GM23338 (cell line): ENCODE measurements around the gene TNNT1. TPM values are rescaled to one million over a fixed set of nuclear protein-coding genes. Genes with fewer than 3 reads are reported as not detected.

Experiments
- ATAC-seq: fragments of 200-7000 bp; cut with Tn5 transposase; 3 replicates; pipeline ENCODE4 v1.9.1; 2020
- DNase-seq: peaks from one replicate; pipeline ENCODE4 v3.0.0-alpha.2; 2015; ENCODE audit warnings: low spot score
- H2AFZ ChIP-seq: fragments of 200-600 bp; sonication (generic); 2 replicates; pipeline ENCODE4 v1.8.0; 2016; ENCODE audit warnings: antibody characterized with exemption, mild to moderate bottlenecking, moderate library complexity
- H3F3A ChIP-seq: fragments of 200-600 bp; sonication (generic); replicated peaks from 2 replicates; pipeline ENCODE4 v1.8.0; 2017; ENCODE audit warnings: antibody characterized with exemption, mixed run types, low read depth
- H3K27ac ChIP-seq: fragments of 200-600 bp; sonication (generic); 2 replicates; pipeline ENCODE4 v1.6.1; 2016; ENCODE audit warnings: low read depth
- H3K27me3 ChIP-seq: fragments of 200-600 bp; sonication (generic); 2 replicates; pipeline ENCODE4 v1.8.0; 2016; ENCODE audit warnings: mild to moderate bottlenecking, mixed run types, moderate library complexity; ENCODE audit not compliant: insufficient read depth
- H3K36me3 ChIP-seq: fragments of 200-600 bp; sonication (generic); 2 replicates; pipeline ENCODE4 v1.8.0; 2016; ENCODE audit warnings: mild to moderate bottlenecking; ENCODE audit not compliant: insufficient read depth
- H3K4me1 ChIP-seq: fragments of 200-600 bp; sonication (generic); 2 replicates; pipeline ENCODE4 v1.8.0; 2016; ENCODE audit warnings: mild to moderate bottlenecking, moderate library complexity; ENCODE audit not compliant: insufficient read depth
- H3K4me2 ChIP-seq: fragments of 200-600 bp; sonication (generic); 2 replicates; pipeline ENCODE4 v1.7.1; 2017; ENCODE audit warnings: mixed run types
- H3K4me3 ChIP-seq: fragments of 200-600 bp; sonication (generic); 2 replicates; pipeline ENCODE4 v1.6.1; 2016; ENCODE audit warnings: mixed run types
- H3K79me2 ChIP-seq: fragments of 200-600 bp; sonication (generic); replicated peaks from 2 replicates; pipeline ENCODE4 v1.8.0; 2017; ENCODE audit warnings: mild to moderate bottlenecking; ENCODE audit not compliant: insufficient read depth
- H3K9me2 ChIP-seq: fragments of 200-600 bp; sonication (generic); 2 replicates; pipeline ENCODE4 v1.8.0; 2017; ENCODE audit not compliant: insufficient read depth
- H4K20me1 ChIP-seq: fragments of 200-600 bp; sonication (generic); replicated peaks from 2 replicates; pipeline ENCODE4 v1.8.0; 2017; ENCODE audit warnings: mild to moderate bottlenecking; ENCODE audit not compliant: insufficient read depth
- H3K27ac Mint-ChIP-seq: 2 replicates; pipeline ENCODE4 v1.8.0; 2020; ENCODE audit warnings: inconsistent platforms, mild to moderate bottlenecking, moderate library complexity, mixed read lengths
- H3K27me3 Mint-ChIP-seq: 3 replicates; pipeline ENCODE4 v1.8.0; 2022; ENCODE audit warnings: low read depth, mild to moderate bottlenecking, moderate library complexity, mixed read lengths, inconsistent platforms; ENCODE audit not compliant: insufficient read depth, poor library complexity
- H3K36me3 Mint-ChIP-seq: 3 replicates; pipeline ENCODE4 v1.8.0; 2021; ENCODE audit warnings: low read depth, mild to moderate bottlenecking, inconsistent platforms, moderate library complexity, mixed read lengths
- H3K4me1 Mint-ChIP-seq: 3 replicates; pipeline ENCODE4 v1.8.0; 2020; ENCODE audit warnings: mild to moderate bottlenecking, inconsistent platforms, mixed read lengths
- H3K4me3 Mint-ChIP-seq: 3 replicates; pipeline ENCODE4 v1.8.0; 2021; ENCODE audit warnings: moderate library complexity, mild to moderate bottlenecking, inconsistent platforms, mixed read lengths
- H3K9me3 Mint-ChIP-seq: 3 replicates; pipeline ENCODE4 v1.8.0; 2020; ENCODE audit warnings: moderate library complexity, mild to moderate bottlenecking, inconsistent platforms, mixed read lengths
- CREB1 ChIP-seq: fragments of 250-450 bp; sonication (Bioruptor Pico); IDR thresholded peaks from 2 replicates; pipeline ENCODE4 v1.5.0; 2020; ENCODE audit warnings: low read depth, mild to moderate bottlenecking, moderate library complexity
- EZH2 ChIP-seq: fragments of 200-600 bp; sonication (generic); IDR thresholded peaks from one replicate; pipeline ENCODE4 v1.8.0; 2017; ENCODE audit warnings: antibody characterized with exemption, mild to moderate bottlenecking, low read depth; ENCODE audit not compliant: unreplicated experiment
- EZH2phosphoT487 ChIP-seq: fragments of 200-600 bp; sonication (generic); IDR thresholded peaks from one replicate; pipeline ENCODE4 v1.8.1; 2018; ENCODE audit warnings: antibody characterized with exemption; ENCODE audit not compliant: unreplicated experiment
- JUNB ChIP-seq: IDR thresholded peaks from one replicate; pipeline ENCODE4 v1.6.1; 2016; ENCODE audit warnings: antibody characterized with exemption; ENCODE audit not compliant: unreplicated experiment
- POLR2AphosphoS5 ChIP-seq: IDR thresholded peaks from 2 replicates; pipeline ENCODE4 v1.6.1; 2016; ENCODE audit warnings: antibody characterized with exemption, low read depth
- ZNF114 ChIP-seq: fragments of 250-450 bp; sonication (Bioruptor Pico); IDR thresholded peaks from 2 replicates; pipeline ENCODE4 v1.5.0; 2020; ENCODE audit warnings: mild to moderate bottlenecking, moderate library complexity
- ZNF331 ChIP-seq: fragments of 250-450 bp; sonication (Bioruptor Pico); IDR thresholded peaks from 2 replicates; pipeline ENCODE4 v1.5.0; 2020; ENCODE audit warnings: low read depth, mild to moderate bottlenecking, moderate library complexity
- polyA plus RNA-seq: library from polyadenylated mRNA; unstranded; fragments of >200 nt; fragmentation: Nextera tagmentation; extraction: Ambion mirVana; gene quantifications from 2 replicates; pipeline ENCODE4 v1.2.1, GENCODE V29; 2016
- total RNA-seq: library from RNA; depleted of rRNA; stranded (reverse); fragments of >200 nt; shearing (Covaris generic); gene quantifications from 2 replicates; pipeline ENCODE4 v1.2.3, GENCODE V29; 2014
- TF ChIP-seq, protein P1 (sequence below): IDR thresholded peaks from 2 replicates; pipeline ENCODE4 v1.6.1; 2016; ENCODE audit warnings: antibody characterized with exemption
- TF ChIP-seq, protein P2 (sequence below): IDR thresholded peaks from one replicate; pipeline ENCODE4 v1.6.1; 2018; ENCODE audit warnings: antibody characterized with exemption; ENCODE audit not compliant: unreplicated experiment
- TF ChIP-seq, protein P3 (sequence below), 2 experiments: fragments of 200-600 bp in 1 of 2; sonication (generic) in 1 of 2; conservative IDR thresholded peaks; 2 replicates each; pipeline versions ENCODE4 v1.5.1 to v1.6.1; 2016 to 2017; ENCODE audit warnings: antibody characterized with exemption in 2 of 2, low read depth in 2 of 2, mild to moderate bottlenecking in 2 of 2, moderate library complexity in 1 of 2
- TF ChIP-seq, protein P4 (sequence below): fragments of 250-450 bp; sonication (Bioruptor Pico); IDR thresholded peaks from 2 replicates; pipeline ENCODE4 v1.5.0; 2020; ENCODE audit warnings: mild to moderate bottlenecking, moderate library complexity

The TNNT1 gene
- total and polyA plus RNA-seq, 2 experiments from 2014 or later, result 59.3 to 150 TPM

DNA sequence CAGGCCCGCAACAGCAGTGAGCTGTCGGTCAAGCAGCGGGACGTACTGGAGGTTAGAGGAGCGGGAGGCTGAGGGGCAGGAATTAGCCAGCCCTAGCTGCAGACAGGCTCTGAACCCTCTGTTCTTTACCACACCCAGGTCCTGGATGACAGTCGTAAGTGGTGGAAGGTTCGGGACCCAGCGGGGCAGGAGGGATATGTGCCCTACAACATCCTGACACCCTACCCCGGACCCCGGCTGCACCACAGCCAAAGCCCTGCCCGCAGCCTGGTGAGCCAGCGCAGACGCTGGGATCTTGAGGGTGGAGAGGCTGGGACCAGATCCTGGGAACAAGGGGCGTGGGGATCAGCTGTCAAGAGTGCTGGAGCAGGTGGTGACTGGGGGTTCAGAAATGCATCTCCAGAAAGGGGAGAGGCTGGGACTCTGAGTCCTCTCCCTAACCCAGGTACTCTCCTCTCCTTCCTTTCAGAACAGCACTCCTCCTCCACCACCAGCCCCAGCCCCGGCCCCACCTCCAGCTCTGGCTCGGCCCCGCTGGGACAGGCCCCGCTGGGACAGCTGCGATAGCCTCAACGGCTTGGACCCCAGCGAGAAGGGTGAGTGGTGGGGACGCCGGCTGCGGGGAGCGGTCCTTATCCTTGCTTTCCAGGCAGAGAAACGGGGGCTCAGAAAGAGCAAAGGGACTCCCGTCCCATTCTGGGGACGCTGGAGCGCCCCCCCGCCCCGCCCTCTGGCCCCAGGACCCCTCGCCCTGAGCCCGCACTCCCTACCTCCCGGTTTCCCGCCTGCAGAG is 62.9 kb downstream of the TNNT1 start:
- peak overlapping the region; percentile 79 for H3K4me3 ChIP-seq
- H3K27me3 Mint-ChIP-seq, result peaks cover 63% of the 10 kb centered on the region
- TF ChIP-seq, protein P1, sequence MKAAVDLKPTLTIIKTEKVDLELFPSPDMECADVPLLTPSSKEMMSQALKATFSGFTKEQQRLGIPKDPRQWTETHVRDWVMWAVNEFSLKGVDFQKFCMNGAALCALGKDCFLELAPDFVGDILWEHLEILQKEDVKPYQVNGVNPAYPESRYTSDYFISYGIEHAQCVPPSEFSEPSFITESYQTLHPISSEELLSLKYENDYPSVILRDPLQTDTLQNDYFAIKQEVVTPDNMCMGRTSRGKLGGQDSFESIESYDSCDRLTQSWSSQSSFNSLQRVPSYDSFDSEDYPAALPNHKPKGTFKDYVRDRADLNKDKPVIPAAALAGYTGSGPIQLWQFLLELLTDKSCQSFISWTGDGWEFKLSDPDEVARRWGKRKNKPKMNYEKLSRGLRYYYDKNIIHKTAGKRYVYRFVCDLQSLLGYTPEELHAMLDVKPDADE, result no peak
- no peak for TF ChIP-seq POLR2AphosphoS5
- TF ChIP-seq, protein P2, sequence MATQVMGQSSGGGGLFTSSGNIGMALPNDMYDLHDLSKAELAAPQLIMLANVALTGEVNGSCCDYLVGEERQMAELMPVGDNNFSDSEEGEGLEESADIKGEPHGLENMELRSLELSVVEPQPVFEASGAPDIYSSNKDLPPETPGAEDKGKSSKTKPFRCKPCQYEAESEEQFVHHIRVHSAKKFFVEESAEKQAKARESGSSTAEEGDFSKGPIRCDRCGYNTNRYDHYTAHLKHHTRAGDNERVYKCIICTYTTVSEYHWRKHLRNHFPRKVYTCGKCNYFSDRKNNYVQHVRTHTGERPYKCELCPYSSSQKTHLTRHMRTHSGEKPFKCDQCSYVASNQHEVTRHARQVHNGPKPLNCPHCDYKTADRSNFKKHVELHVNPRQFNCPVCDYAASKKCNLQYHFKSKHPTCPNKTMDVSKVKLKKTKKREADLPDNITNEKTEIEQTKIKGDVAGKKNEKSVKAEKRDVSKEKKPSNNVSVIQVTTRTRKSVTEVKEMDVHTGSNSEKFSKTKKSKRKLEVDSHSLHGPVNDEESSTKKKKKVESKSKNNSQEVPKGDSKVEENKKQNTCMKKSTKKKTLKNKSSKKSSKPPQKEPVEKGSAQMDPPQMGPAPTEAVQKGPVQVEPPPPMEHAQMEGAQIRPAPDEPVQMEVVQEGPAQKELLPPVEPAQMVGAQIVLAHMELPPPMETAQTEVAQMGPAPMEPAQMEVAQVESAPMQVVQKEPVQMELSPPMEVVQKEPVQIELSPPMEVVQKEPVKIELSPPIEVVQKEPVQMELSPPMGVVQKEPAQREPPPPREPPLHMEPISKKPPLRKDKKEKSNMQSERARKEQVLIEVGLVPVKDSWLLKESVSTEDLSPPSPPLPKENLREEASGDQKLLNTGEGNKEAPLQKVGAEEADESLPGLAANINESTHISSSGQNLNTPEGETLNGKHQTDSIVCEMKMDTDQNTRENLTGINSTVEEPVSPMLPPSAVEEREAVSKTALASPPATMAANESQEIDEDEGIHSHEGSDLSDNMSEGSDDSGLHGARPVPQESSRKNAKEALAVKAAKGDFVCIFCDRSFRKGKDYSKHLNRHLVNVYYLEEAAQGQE, result no peak
- no peak for TF ChIP-seq EZH2phosphoT487
- TF ChIP-seq EZH2, result no peak
- TF ChIP-seq ZNF114 (CRISPR knock-in tag), result no peak
- TF ChIP-seq ZNF331 (CRISPR knock-in tag), result no peak
- TF ChIP-seq, protein P3, sequence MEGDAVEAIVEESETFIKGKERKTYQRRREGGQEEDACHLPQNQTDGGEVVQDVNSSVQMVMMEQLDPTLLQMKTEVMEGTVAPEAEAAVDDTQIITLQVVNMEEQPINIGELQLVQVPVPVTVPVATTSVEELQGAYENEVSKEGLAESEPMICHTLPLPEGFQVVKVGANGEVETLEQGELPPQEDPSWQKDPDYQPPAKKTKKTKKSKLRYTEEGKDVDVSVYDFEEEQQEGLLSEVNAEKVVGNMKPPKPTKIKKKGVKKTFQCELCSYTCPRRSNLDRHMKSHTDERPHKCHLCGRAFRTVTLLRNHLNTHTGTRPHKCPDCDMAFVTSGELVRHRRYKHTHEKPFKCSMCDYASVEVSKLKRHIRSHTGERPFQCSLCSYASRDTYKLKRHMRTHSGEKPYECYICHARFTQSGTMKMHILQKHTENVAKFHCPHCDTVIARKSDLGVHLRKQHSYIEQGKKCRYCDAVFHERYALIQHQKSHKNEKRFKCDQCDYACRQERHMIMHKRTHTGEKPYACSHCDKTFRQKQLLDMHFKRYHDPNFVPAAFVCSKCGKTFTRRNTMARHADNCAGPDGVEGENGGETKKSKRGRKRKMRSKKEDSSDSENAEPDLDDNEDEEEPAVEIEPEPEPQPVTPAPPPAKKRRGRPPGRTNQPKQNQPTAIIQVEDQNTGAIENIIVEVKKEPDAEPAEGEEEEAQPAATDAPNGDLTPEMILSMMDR (conservative IDR thresholded peaks at IDR 0.05; ENCODE audit: low read depth in 2 of 2), result no peak
- TF ChIP-seq, protein P4, sequence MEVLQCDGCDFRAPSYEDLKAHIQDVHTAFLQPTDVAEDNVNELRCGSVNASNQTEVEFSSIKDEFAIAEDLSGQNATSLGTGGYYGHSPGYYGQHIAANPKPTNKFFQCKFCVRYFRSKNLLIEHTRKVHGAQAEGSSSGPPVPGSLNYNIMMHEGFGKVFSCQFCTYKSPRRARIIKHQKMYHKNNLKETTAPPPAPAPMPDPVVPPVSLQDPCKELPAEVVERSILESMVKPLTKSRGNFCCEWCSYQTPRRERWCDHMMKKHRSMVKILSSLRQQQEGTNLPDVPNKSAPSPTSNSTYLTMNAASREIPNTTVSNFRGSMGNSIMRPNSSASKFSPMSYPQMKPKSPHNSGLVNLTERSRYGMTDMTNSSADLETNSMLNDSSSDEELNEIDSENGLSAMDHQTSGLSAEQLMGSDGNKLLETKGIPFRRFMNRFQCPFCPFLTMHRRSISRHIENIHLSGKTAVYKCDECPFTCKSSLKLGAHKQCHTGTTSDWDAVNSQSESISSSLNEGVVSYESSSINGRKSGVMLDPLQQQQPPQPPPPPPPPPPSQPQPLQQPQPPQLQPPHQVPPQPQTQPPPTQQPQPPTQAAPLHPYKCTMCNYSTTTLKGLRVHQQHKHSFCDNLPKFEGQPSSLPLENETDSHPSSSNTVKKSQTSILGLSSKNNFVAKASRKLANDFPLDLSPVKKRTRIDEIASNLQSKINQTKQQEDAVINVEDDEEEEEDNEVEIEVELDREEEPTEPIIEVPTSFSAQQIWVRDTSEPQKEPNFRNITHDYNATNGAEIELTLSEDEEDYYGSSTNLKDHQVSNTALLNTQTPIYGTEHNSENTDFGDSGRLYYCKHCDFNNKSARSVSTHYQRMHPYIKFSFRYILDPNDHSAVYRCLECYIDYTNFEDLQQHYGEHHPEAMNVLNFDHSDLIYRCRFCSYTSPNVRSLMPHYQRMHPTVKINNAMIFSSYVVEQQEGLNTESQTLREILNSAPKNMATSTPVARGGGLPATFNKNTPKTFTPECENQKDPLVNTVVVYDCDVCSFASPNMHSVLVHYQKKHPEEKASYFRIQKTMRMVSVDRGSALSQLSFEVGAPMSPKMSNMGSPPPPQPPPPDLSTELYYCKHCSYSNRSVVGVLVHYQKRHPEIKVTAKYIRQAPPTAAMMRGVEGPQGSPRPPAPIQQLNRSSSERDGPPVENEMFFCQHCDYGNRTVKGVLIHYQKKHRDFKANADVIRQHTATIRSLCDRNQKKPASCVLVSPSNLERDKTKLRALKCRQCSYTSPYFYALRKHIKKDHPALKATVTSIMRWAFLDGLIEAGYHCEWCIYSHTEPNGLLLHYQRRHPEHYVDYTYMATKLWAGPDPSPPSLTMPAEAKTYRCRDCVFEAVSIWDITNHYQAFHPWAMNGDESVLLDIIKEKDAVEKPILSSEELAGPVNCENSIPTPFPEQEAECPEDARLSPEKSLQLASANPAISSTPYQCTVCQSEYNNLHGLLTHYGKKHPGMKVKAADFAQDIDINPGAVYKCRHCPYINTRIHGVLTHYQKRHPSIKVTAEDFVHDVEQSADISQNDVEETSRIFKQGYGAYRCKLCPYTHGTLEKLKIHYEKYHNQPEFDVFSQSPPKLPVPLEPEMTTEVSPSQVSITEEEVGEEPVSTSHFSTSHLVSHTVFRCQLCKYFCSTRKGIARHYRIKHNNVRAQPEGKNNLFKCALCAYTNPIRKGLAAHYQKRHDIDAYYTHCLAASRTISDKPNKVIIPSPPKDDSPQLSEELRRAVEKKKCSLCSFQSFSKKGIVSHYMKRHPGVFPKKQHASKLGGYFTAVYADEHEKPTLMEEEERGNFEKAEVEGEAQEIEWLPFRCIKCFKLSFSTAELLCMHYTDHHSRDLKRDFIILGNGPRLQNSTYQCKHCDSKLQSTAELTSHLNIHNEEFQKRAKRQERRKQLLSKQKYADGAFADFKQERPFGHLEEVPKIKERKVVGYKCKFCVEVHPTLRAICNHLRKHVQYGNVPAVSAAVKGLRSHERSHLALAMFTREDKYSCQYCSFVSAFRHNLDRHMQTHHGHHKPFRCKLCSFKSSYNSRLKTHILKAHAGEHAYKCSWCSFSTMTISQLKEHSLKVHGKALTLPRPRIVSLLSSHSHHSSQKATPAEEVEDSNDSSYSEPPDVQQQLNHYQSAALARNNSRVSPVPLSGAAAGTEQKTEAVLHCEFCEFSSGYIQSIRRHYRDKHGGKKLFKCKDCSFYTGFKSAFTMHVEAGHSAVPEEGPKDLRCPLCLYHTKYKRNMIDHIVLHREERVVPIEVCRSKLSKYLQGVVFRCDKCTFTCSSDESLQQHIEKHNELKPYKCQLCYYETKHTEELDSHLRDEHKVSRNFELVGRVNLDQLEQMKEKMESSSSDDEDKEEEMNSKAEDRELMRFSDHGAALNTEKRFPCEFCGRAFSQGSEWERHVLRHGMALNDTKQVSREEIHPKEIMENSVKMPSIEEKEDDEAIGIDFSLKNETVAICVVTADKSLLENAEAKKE (CRISPR knock-in tag), result no peak
- TF ChIP-seq CREB1, result no peak
- TF ChIP-seq JUNB, result no peak
- H3K27ac ChIP-seq, result no peak overlapping the region
- H3K27ac Mint-ChIP-seq, result no peak overlapping the region
- H3K4me1 Mint-ChIP-seq, result peaks cover 47% of the 10 kb centered on the region
- peak overlapping the region; percentile 86 for H3K4me2 ChIP-seq
- peak overlapping the region; percentile 61 for H3K4me3 Mint-ChIP-seq
- H3F3A ChIP-seq, result peaks cover 24% of the 10 kb centered on the region
- peaks cover 29% of the 10 kb centered on the region for H3K36me3 Mint-ChIP-seq
- H3K27me3 ChIP-seq, result peaks cover 21% of the 10 kb centered on the region
- ATAC-seq (peak; percentile 6), DNase-seq (peak; percentile 51)
- H4K20me1 ChIP-seq, result peaks cover 17% of the 10 kb centered on the region
- H2AFZ ChIP-seq, result no peak overlapping the region
- H3K9me2 ChIP-seq, result no peaks in the 10 kb centered on the region
- no peaks in the 10 kb centered on the region for H3K79me2 ChIP-seq
- H3K36me3 ChIP-seq, result no peaks in the 10 kb centered on the region
- H3K9me3 Mint-ChIP-seq, result peaks cover 4% of the 10 kb centered on the region; the same call in 1 of the 3 replicates
- H3K4me1 ChIP-seq, result peaks cover 26% of the 10 kb centered on the region
